GM12892 (cell line): ENCODE results near the gene WDR5.

ENCODE experiments used
- DNase-seq: peaks from one replicate; pipeline ENCODE4 v3.0.0; 2011; ENCODE audit not compliant: insufficient read length
- FAIRE-seq: peaks from 2 replicates; lab custom pipeline; 2011; peaks lifted over from hg19 to GRCh38; lab: Jason Lieb, UNC
- POLR2A ChIP-seq: IDR thresholded peaks from 2 replicates; pipeline ENCODE4 v1.6.1; 2011; ENCODE audit warnings: low read depth, low read length, control low read depth
- POLR2AphosphoS5 ChIP-seq: IDR thresholded peaks from 2 replicates; pipeline ENCODE4 v1.6.1; 2011; ENCODE audit warnings: low read depth, low read length, control low read depth
- TAF1 ChIP-seq: IDR thresholded peaks from 2 replicates; pipeline ENCODE4 v1.6.1; 2011; ENCODE audit warnings: low read depth, mild to moderate bottlenecking, control low read depth, low read length, borderline replicate concordance

The WDR5 gene

DNA sequence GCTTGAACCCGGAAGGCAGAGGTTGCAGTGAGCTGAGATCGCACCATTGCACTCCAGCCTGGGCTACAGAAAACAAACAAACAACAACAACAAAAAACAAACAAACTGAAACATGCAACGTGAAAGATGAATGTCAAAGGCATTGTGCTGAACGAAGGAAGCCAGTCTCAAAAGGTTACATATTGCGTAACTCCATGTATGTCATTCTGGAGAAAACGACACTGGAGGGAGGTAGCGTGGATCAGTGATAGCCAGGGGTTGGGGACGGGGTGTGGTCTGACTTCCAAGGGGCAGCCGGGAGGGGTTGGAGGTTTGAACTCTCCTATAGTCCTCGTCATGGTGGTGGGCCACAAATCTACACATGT lies 12.1 kb upstream of the WDR5 start:
- DNase-seq (no peak), FAIRE-seq (no peak)
- no peak for TF ChIP-seq TAF1

DNA sequence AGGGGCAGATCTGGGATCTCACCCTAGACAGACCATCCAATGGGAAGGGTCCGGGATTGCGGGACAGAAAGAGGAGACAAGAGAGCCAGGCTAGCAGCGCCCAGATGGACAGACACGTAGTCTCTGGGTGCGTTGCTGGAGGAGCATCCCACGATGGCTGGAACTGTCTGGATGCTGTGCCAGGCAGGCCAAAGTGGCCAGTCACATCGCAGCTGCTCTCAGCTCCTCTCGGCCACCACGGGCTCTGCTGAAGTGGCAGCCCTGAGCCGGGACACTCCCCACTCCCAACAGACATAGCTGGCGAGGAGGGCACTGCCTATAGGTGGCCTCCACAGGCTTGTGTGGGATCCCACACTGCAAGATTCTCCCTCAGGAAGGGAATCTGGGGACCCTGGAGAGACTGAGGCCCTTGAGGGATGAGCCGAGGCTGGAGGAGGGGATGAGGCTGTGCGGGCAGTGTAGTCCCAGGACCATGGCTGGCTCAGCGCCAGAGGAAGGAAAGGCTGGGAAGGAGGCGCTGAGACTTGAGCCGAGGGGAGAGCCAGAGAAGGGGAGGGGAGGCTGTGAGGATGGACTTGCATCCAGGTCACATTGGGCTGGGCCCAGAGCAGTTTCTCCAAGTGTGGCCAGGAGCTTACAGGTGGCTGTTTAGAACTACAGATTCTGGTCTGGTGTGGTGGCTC lies 10.3 kb upstream of the WDR5 start:
- no peak for FAIRE-seq
- TF ChIP-seq POLR2AphosphoS5, result no peak
- DNase-seq, result no peak

DNA sequence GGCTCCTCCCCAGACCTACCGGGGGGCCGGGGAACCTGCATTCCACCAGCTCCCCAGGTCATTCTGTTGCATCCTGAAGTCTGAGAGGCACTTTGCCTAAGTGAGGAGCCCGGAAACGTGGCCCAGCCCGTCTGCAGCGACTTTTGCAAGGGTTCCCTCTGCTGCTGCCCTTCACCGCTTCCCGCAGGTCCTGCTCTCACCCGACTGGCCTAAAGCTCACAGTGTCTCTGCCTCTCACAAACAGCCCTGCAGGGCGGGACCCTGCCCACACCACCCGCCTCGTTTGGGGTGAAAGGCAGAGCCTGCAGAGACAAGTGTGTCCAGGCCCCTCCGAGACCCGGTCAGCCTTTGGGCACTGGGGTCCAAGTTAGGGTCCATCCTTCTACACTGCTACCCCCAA lies 9.5 kb upstream of the WDR5 start:
- TF ChIP-seq POLR2A, result no peak
- TF ChIP-seq TAF1, result no peak
- no peak for TF ChIP-seq POLR2AphosphoS5
- FAIRE-seq (no peak), DNase-seq (no peak)

DNA sequence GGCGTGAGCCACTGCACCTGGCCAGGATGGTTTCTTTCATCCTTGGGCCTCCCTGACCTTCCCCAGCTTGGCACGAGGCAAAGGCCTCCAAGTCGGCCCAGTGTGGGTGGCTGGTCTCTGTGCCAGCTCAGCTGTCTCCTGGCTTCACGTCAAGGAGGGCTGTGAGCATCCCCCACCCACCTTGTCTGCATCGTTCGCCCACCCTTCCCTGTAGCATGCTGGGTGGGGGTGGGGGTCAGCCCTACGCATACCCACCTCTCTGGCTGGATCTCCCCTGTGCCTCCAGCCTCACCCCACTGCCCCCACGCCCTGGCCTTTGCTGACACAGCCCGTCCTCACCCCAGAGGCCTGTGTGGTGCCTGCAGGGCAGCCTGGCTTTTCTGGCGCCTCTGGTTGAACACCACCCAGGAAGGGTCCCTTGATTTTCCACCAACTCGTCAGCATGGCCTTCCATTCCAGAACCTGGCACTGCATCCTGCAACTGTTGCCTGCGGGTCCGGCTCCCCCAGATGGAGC lies 8.8 kb upstream of the WDR5 start:
- no peak for FAIRE-seq

DNA sequence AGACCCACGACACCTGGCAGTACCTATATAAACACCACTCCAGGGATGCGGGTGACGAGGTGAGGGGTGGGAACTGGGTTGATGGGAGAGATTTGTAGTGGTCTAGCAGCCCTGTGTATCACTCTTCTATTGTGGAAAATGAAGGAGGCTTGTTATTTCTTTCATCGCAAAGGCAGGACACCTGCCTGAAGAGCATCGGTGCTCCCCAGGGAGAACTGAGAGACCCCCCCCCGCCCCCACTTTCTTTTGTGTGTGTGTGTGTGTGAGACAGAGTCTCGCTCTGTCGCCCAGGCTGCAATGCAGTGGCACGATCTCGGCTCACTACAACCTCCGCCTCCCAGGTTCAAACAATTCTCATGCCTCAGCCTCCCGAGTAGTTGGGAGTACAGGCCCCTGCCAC lies 8.3 kb upstream of the WDR5 start:
- FAIRE-seq (no peak), DNase-seq (no peak)
- TF ChIP-seq POLR2AphosphoS5, result no peak
- no peak for TF ChIP-seq POLR2A
- no peak for TF ChIP-seq TAF1

More for the DNA sequence above, 8.8 kb upstream of the WDR5 start:
- no peak for DNase-seq
- TF ChIP-seq TAF1 (no peak), POLR2A (no peak), POLR2AphosphoS5 (no peak)

DNA sequence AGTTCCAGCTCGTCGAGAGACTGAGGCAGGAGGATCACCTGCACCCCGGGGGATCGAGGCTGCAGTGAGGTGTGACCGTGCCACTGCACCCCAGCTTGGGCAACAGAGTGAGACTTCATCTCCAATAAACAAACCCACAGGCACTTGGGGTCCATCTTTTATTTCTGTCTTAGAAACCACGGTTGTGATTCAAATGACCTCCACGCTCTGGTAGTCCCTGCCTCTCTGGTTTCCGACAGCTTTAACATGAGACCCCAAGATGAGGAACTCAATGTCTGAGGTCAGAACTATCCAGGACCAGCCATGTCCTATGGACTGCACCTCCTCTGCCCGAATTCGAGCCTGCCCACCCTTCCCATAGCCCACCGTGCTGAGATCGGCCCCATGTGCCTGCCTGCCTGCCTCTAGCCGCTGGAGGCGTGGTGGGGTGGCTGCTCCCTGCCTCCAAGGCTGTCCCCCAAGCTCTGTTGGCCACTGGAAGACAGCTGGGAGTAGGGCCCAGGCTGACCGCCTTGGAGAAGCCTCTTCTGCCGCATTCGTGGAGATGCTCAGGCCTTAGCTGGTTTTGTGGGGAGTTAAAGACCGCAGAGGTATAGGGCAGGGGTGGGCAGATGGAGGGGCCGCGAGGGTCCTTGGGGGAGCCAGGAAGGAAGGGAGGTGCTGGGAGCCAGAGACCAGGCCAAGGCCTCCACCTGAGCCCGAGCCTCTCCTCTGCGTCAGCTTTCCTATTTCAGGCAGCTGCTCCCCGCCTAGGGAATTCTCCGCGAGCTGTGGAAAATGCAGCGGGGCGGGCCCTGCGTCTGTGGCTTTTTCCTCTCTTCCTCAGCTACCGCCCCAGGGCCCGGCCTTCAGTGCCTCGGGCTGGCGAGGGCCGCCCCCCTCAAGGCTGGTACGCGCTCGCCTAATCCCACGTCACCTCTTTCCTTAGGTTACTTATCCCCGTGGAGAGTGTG lies 6.9 kb upstream of the WDR5 start:
- no peak for TF ChIP-seq TAF1
- TF ChIP-seq POLR2AphosphoS5, result no peak
- no peak for FAIRE-seq
- no peak for DNase-seq

DNA sequence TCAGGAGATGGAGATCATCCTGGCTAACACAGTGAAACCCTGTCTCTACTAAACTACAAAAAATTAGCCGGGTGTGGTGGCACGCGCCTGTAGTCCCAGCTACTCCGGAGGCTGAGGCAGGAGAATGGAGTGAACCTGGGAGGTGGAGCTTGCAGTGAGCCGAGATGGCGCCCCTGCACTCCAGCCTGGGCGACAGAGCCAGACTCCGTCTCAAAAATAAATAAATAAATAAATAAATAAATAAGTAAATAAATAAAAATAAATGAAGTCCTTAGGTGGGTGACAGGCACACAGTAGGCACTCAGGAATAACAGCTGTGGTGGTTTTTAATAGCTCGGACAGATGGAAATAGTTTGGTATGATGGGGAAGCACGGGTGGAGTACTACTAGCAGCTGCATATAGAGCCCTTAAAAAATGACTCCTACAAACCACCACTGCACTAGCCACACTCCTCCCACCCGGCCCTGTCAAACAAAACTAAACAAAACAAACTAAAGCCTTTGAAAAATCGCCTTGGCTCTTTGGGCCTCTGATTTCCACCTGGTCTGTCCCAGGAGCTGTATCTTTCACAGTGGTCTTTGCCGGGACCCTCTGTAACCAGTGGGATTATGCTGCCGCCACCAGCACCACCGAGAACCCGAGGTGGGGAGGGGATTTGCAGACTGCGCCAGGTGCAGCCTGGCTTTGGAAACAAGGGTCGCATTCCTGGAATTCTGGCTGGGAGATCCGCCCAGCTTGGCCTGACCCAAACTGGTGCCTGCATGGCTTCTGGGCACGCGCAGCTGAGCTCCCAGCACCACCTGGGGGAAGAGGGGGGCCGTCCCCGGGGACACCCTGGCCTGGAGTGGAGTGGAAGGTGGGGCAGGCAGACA lies 5.1 kb upstream of the WDR5 start:
- TF ChIP-seq TAF1 (no peak), POLR2A (no peak), POLR2AphosphoS5 (no peak)
- FAIRE-seq, result no peak
- no peak for DNase-seq

DNA sequence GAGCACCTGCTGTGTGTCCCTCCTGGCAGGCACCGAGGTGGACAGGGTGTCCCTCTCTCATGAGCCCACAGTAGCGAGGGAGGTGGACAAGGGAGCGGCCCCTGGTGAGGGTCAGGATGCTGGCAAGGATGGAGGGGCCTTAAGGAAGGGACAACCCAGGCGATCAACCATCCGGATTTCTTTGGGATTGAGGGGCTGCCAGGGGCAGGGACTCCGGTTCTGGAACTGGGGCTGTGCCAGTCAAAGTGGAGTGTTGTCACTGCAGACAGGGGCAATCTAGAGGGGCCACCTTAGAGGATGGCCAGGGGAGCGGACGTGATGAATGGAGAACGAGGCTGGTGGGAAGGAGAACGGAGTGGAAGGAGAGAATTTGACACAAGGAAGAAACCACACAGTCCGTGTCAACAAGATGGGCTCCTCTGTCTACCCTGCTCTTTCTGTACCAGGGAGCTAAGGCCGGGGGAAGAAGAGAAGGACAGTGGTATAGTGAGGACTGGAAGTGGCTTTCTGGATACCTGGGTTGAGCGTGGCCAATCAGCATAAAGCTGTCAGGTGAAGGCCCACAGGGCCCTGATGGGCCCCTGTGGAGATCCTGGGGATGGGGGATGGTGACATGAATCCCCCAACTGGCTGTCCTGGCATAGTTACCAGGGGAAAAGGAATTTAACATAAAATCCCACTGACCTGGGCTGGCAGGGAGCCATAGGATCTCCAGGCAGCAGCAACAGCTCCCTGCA lies 4.2 kb upstream of the WDR5 start:
- DNase-seq (no peak), FAIRE-seq (no peak)
- TF ChIP-seq POLR2AphosphoS5, result no peak
- TF ChIP-seq TAF1, result no peak
- no peak for TF ChIP-seq POLR2A

DNA sequence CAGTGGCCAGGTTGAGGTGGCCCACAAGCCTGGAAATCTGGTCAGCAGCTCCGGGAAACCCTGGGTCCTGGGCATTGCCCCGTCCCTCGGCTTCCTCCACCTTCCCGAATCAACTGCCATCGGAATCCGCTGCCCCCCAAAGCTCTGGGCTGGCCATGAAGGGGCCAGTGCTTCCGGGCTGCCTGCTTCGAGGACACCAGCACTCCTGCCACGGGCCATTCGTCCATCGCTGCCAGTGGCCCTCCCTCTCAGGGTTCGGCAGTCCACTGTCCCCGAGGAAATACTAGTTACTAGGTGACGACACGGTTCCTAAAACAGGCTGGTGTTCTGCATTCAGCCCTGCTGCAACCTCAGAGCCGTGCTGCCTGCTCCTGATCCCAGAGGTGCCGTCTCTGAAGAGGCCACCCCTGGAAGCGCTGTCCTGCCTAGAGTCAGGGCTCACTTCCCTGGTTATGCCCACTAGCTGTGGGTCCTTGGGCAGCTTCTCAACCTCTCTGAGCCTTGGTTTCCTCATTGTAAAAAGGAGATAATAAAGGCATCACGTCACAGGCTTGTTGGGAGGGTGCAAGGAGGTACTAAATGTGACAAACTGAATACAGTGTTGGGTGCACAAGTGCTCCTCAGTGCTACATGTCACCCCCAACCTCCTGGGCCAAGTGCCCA lies 3.5 kb upstream of the WDR5 start:
- FAIRE-seq (no peak), DNase-seq (no peak)
- TF ChIP-seq POLR2A (no peak), POLR2AphosphoS5 (no peak), TAF1 (no peak)

DNA sequence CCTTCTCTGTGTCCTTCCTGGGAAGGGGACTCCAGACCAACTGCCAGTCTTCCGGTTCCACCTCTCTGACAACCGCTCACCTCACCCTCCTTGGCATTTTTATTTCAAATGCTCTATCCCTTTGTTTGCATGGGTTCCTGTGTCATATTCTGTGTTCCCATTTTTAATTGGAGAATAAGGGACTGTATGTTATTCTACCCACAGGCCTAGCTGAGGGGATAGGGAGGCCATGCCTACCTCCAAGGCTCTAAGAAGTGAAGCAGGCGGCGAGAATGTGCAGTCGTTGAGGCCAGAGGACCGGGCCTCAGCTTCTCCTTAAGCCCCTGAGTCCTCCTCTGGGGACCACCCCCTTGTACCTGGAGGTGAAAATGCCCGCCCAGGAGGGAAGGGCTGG lies 936 bp upstream of the WDR5 start:
- FAIRE-seq, result no peak
- no peak for DNase-seq
- TF ChIP-seq TAF1 (no peak), POLR2A (no peak), POLR2AphosphoS5 (no peak)
